Measurements from ENCODE around the gene RTN4R.

- TF ChIP-seq ATF2 (IDR thresholded peaks at IDR 0.05; ENCODE audit: low read length) (no peak), CREB1 (IDR thresholded peaks at IDR 0.05) (no peak), EZH2 (IDR thresholded peaks at IDR 0.05; ENCODE audit: low read depth, low read length, severe bottlenecking) (no peak), EP300 (IDR thresholded peaks at IDR 0.05; ENCODE audit: borderline replicate concordance in 1 of 2, low read depth in 2 of 2, low read length in 2 of 2) (no peak), CTCF (IDR thresholded peaks at IDR 0.05; ENCODE audit: control extremely low read depth in 1 of 3, insufficient read depth in 1 of 3, low read depth in 1 of 3, low read length in 3 of 3) (no peak), USF2 (IDR thresholded peaks at IDR 0.05; ENCODE audit: low read length) (no peak), KDM1A (IDR thresholded peaks at IDR 0.05; ENCODE audit: borderline replicate concordance, low read length) (no peak), TEAD4 (IDR thresholded peaks at IDR 0.05; ENCODE audit: low read depth, low read length) (no peak), RFX5 (IDR thresholded peaks at IDR 0.05; ENCODE audit: borderline replicate concordance, low read depth, low read length) (no peak), GABPA (IDR thresholded peaks at IDR 0.05; ENCODE audit: borderline replicate concordance, insufficient read depth, low read length) (no peak), RAD21 (IDR thresholded peaks at IDR 0.05 in 1 of 2, conservative IDR thresholded peaks at IDR 0.05 in 1 of 2; ENCODE audit: low read depth in 2 of 2, low read length in 2 of 2) (no peak)
These were observed 38.0 kb upstream of the RTN4R start for GRCh38 chr22:20305894-20306645.

Measured in H1 (cell line).